Upper lobe of right lung (tissue), 1 donor: Measurements from ENCODE around the gene EBPL. TPM values are rescaled to one million over a fixed set of nuclear protein-coding genes. Genes with fewer than 3 reads are reported as not detected.
A peak's percentile ranks its signal among the peaks of the same experiment; 100 is the strongest.

Source experiments
- ATAC-seq: fragments of 200-7000 bp; cut with Tn5 transposase; one replicate; pipeline ENCODE4 v1.9.1; 2020; ENCODE audit warnings: mild to moderate bottlenecking, moderate library complexity
- DNase-seq: peaks from one replicate; pipeline ENCODE4 v3.0.0-alpha.2; 2020
- H3K27ac ChIP-seq: fragments of 200-600 bp; one replicate; pipeline ENCODE4 v1.8.0; 2022
- H3K27me3 ChIP-seq: fragments of 200-600 bp; one replicate; pipeline ENCODE4 v1.8.0; 2022; ENCODE audit warnings: mild to moderate bottlenecking
- H3K36me3 ChIP-seq: fragments of 200-600 bp; one replicate; pipeline ENCODE4 v1.8.0; 2022
- H3K4me1 ChIP-seq: fragments of 200-600 bp; one replicate; pipeline ENCODE4 v1.8.0; 2022
- H3K4me3 ChIP-seq: fragments of 200-600 bp; one replicate; pipeline ENCODE4 v1.8.0; 2022; ENCODE audit warnings: mild to moderate bottlenecking
- H3K9me3 ChIP-seq: fragments of 200-600 bp; one replicate; pipeline ENCODE4 v1.8.0; 2022
- intact Hi-C: fragments of 100-400 bp; cut with DNase I; formaldehyde crosslinking; loops from one replicate; pipeline ENCODE4 v1.11.0; 2022
- total RNA-seq: library from RNA; stranded (reverse); fragmentation: NEBNext Ultra II Directional; extraction: Animal tissue kit (Norgen Biotek cat#: 25700); gene quantifications from one replicate; pipeline ENCODE4 v1.2.1, GENCODE V29; 2021
- TF ChIP-seq, protein P1 (sequence below): fragments of 200-600 bp; IDR thresholded peaks from one replicate; pipeline ENCODE4 v1.8.0; 2022; ENCODE audit warnings: antibody characterized with exemption
- donor health status: DM: no; HTN: yes; CAD: no; lungs with severe emphysema.

EBPL gene
- total RNA-seq, 1 donor from 2014 or later = 48.0 TPM

DNA sequence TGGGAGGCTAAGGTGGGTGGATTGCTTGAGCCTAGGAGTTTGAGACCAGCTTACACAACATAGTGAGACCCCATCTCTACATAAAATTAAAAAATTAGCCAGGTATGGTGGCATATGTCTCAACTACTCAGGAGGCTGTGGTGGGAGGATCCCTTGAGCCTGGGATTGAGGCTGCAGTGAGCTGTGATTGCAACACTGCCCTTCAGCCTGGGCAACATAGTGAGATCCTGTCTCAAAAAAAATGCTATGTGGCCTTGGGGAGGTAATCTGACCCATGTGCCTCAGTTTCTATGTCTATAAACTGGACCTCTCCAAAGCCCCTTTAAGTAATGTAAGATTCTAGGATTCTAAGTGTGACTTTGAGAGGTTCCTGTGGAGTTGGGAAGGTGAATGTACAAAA is 37.8 kb downstream of the EBPL start:
- H3K4me1 ChIP-seq = no peaks in the 10 kb centered on the region
- ATAC-seq (no peak), DNase-seq (no peak)
- TF ChIP-seq, protein P1, sequence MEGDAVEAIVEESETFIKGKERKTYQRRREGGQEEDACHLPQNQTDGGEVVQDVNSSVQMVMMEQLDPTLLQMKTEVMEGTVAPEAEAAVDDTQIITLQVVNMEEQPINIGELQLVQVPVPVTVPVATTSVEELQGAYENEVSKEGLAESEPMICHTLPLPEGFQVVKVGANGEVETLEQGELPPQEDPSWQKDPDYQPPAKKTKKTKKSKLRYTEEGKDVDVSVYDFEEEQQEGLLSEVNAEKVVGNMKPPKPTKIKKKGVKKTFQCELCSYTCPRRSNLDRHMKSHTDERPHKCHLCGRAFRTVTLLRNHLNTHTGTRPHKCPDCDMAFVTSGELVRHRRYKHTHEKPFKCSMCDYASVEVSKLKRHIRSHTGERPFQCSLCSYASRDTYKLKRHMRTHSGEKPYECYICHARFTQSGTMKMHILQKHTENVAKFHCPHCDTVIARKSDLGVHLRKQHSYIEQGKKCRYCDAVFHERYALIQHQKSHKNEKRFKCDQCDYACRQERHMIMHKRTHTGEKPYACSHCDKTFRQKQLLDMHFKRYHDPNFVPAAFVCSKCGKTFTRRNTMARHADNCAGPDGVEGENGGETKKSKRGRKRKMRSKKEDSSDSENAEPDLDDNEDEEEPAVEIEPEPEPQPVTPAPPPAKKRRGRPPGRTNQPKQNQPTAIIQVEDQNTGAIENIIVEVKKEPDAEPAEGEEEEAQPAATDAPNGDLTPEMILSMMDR = no peak
- H3K27ac ChIP-seq = no peak overlapping the region
- no peaks in the 10 kb centered on the region for H3K9me3 ChIP-seq
- H3K27me3 ChIP-seq = no peaks in the 10 kb centered on the region
- no peaks in the 10 kb centered on the region for H3K36me3 ChIP-seq
- no peak overlapping the region for H3K4me3 ChIP-seq
- intact Hi-C loops = no loop called here

GRCh38 chr13:49652355-49653305 is 38.7 kb downstream of the EBPL start:
- peak; percentile 80 for ATAC-seq
- intact Hi-C loops = no loop called here
- Histone ChIP-seq H3K27me3 (no peaks in the 10 kb centered on the region), H3K36me3 (no peaks in the 10 kb centered on the region), H3K9me3 (no peaks in the 10 kb centered on the region), H3K4me3 (no peak overlapping the region), H3K4me1 (no peaks in the 10 kb centered on the region), H3K27ac (no peak overlapping the region)
- TF ChIP-seq, protein P1 = peak; percentile 43
- DNase-seq = no peak

DNA sequence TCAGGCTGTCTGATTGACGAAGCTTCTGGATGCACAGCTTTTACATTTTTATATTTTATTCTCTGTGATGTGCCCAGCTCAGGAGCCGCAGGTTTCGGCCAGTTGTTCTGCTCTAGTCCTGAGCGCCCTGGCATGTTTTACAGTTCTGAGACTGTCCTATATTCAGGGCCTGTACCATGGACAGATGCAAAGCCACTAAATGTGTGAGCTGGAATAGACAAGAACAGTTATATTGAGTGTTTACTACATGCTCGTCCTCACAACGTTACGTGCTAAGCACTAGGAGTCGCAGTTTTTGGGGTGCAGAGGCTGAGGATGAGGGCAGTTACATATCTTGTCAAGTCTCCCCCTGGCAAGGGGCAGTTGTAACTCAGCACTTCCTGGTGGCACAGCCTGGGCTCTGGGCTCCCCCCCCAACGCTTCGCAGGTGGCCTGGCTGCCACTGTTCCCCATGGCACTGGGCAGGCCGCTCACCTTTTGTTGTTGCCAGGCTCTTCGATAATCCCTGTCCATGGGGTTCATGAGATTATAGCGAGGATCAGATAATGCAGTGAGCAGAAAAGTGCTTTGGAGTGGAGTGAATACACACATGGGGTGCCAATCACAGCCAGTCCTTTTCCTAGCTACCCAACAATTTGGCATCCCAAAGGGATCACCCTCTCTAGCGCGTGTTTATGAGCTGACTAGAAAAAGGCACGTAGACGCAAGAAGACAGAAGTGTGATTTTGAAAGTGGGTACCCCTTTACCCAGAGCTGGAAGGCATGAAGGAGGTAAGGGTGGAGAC is 39.5 kb downstream of the EBPL start:
- intact Hi-C loops = no loop called here
- no peaks in the 10 kb centered on the region for H3K36me3 ChIP-seq

GRCh38 chr13:49649963-49650312 is 41.3 kb downstream of the EBPL start:
- intact Hi-C loops = no loop called here
- H3K27me3 ChIP-seq = no peaks in the 10 kb centered on the region
- ATAC-seq (no peak), DNase-seq (no peak)
- no peaks in the 10 kb centered on the region for H3K9me3 ChIP-seq
- no peak overlapping the region for H3K27ac ChIP-seq
- TF ChIP-seq, protein P1 = no peak
- H3K4me3 ChIP-seq = no peak overlapping the region
- H3K36me3 ChIP-seq = no peaks in the 10 kb centered on the region
- H3K4me1 ChIP-seq = no peaks in the 10 kb centered on the region

More for the DNA sequence above, 39.5 kb downstream of the EBPL start:
- Histone ChIP-seq H3K9me3 (no peaks in the 10 kb centered on the region), H3K4me3 (no peak overlapping the region), H3K4me1 (no peaks in the 10 kb centered on the region), H3K27ac (no peak overlapping the region), H3K27me3 (no peaks in the 10 kb centered on the region)
- TF ChIP-seq, protein P1 = no peak
- ATAC-seq (peak; percentile 14), DNase-seq (no peak)

GRCh38 chr13:49649244-49649962 is 41.9 kb downstream of the EBPL start:
- Histone ChIP-seq H3K27me3 (no peaks in the 10 kb centered on the region), H3K36me3 (no peaks in the 10 kb centered on the region), H3K4me1 (no peaks in the 10 kb centered on the region), H3K27ac (no peak overlapping the region), H3K9me3 (no peaks in the 10 kb centered on the region), H3K4me3 (no peak overlapping the region)
- ATAC-seq (peak; percentile 60), DNase-seq (no peak)
- TF ChIP-seq, protein P1 = peak; percentile 37
- intact Hi-C loops = no loop called here
